Chondrocyte (in vitro differentiated cells): ENCODE results near the gene DLG2. TPM values are rescaled to one million over a fixed set of nuclear protein-coding genes. Genes with fewer than 3 reads are reported as not detected.

Experiments
- DNase-seq: peaks from one replicate; pipeline ENCODE4 v3.0.0; 2021; ENCODE audit warnings: mixed read lengths, low spot score
- H3K27ac Mint-ChIP-seq: one replicate; pipeline ENCODE4 v1.8.0; 2021; ENCODE audit warnings: mild to moderate bottlenecking, moderate library complexity, mixed read lengths; ENCODE audit not compliant: unreplicated experiment
- H3K27me3 Mint-ChIP-seq: 2 replicates; pipeline ENCODE4 v1.8.0; 2021; ENCODE audit warnings: low read depth, mixed read lengths
- H3K36me3 Mint-ChIP-seq: 2 replicates; pipeline ENCODE4 v1.8.0; 2021; ENCODE audit warnings: low read depth, mixed read lengths
- H3K4me1 Mint-ChIP-seq: 2 replicates; pipeline ENCODE4 v1.8.0; 2021; ENCODE audit warnings: low read depth, mild to moderate bottlenecking, mixed read lengths
- H3K4me3 Mint-ChIP-seq: one replicate; pipeline ENCODE4 v1.8.0; 2021; ENCODE audit warnings: mild to moderate bottlenecking, moderate library complexity, mixed read lengths; ENCODE audit not compliant: unreplicated experiment
- H3K9me3 Mint-ChIP-seq: 2 replicates; pipeline ENCODE4 v1.8.0; 2021; ENCODE audit warnings: low read depth, mixed read lengths
- CTCF ChIP-seq: fragments of 200-600 bp; sonication (generic); IDR thresholded peaks from 2 replicates; pipeline ENCODE4 v1.5.0; 2021; ENCODE audit warnings: antibody characterized with exemption, mild to moderate bottlenecking, moderate library complexity
- total RNA-seq: library from RNA; stranded (reverse); gene quantifications from 3 replicates; pipeline ENCODE4 v1.2.1, GENCODE V29; 2021

DLG2 gene
- total RNA-seq, 1 donor from 2014 or later: 1.3 TPM

GRCh38 chr11:83927422-83927821 lies 1699.7 kb downstream of the DLG2 start:
- no peaks in the 10 kb centered on the region for H3K4me1 Mint-ChIP-seq
- H3K4me3 Mint-ChIP-seq: no peak overlapping the region

GRCh38 chr11:83924795-83925542 lies 1702.2 kb downstream of the DLG2 start:
- no peak for DNase-seq
- no peak for TF ChIP-seq CTCF
- no peaks in the 10 kb centered on the region for H3K9me3 Mint-ChIP-seq
- peaks cover 10% of the 10 kb centered on the region for H3K27me3 Mint-ChIP-seq
- H3K36me3 Mint-ChIP-seq: no peaks in the 10 kb centered on the region
- no peak overlapping the region for H3K27ac Mint-ChIP-seq
- H3K4me1 Mint-ChIP-seq: no peaks in the 10 kb centered on the region
- H3K4me3 Mint-ChIP-seq: no peak overlapping the region

More at GRCh38 chr11:83927422-83927821, 1699.7 kb downstream of the DLG2 start:
- no peaks in the 10 kb centered on the region for H3K36me3 Mint-ChIP-seq
- H3K27me3 Mint-ChIP-seq: peaks cover 7% of the 10 kb centered on the region
- H3K27ac Mint-ChIP-seq: no peak overlapping the region
- no peak for DNase-seq
- TF ChIP-seq CTCF: no peak
- no peaks in the 10 kb centered on the region for H3K9me3 Mint-ChIP-seq

GRCh38 chr11:83923961-83924360 lies 1703.2 kb downstream of the DLG2 start:
- H3K36me3 Mint-ChIP-seq: no peaks in the 10 kb centered on the region
- H3K4me3 Mint-ChIP-seq: no peak overlapping the region
- H3K4me1 Mint-ChIP-seq: no peaks in the 10 kb centered on the region
- no peak for TF ChIP-seq CTCF
- no peak overlapping the region for H3K27ac Mint-ChIP-seq
- peaks cover 10% of the 10 kb centered on the region for H3K27me3 Mint-ChIP-seq
- no peak for DNase-seq
- H3K9me3 Mint-ChIP-seq: no peaks in the 10 kb centered on the region

GRCh38 chr11:83922953-83923352 lies 1704.2 kb downstream of the DLG2 start:
- no peaks in the 10 kb centered on the region for H3K9me3 Mint-ChIP-seq
- DNase-seq: no peak
- TF ChIP-seq CTCF: no peak
- peaks cover 10% of the 10 kb centered on the region for H3K27me3 Mint-ChIP-seq
- no peak overlapping the region for H3K4me3 Mint-ChIP-seq
- no peaks in the 10 kb centered on the region for H3K36me3 Mint-ChIP-seq
- H3K27ac Mint-ChIP-seq: no peak overlapping the region
- H3K4me1 Mint-ChIP-seq: no peaks in the 10 kb centered on the region

GRCh38 chr11:83922318-83922717 lies 1704.8 kb downstream of the DLG2 start:
- Mint-ChIP-seq H3K4me1 (no peaks in the 10 kb centered on the region), H3K9me3 (no peaks in the 10 kb centered on the region), H3K27ac (no peak overlapping the region), H3K4me3 (no peak overlapping the region), H3K36me3 (no peaks in the 10 kb centered on the region), H3K27me3 (peaks cover 6% of the 10 kb centered on the region)
- no peak for DNase-seq
- TF ChIP-seq CTCF: no peak
